ENCODE data around the gene APBB1. TPM values are rescaled to one million over a fixed set of nuclear protein-coding genes. Genes with fewer than 3 reads are reported as not detected.

The APBB1 gene
- total RNA-seq, 1 experiment from 2014 or later: 12.4 TPM

GRCh38 chr11:6448574-6448973 is 29.7 kb upstream of the APBB1 start:
- H3K79me2 ChIP-seq (ENCODE audit: insufficient read depth, low read length): no peaks in the 10 kb centered on the region
- peaks cover 2 to 6% of the 10 kb centered on the region in 2 experiments; a peak in 2 of 4 replicates for H3K36me3 ChIP-seq (ENCODE audit: control insufficient read depth in 1 of 2, insufficient read depth in 2 of 2, low read length in 2 of 2)
- H3K27me3 ChIP-seq (ENCODE audit: insufficient read depth, low read length): no peaks in the 10 kb centered on the region
- CTCF ChIA-PET: no interaction called here
- no peak overlapping the region for H3K4me2 ChIP-seq (ENCODE audit: low read length)
- DNase-seq (ENCODE audit: low read depth, low spot score) (no peak), ATAC-seq (no peak)
- H3K9me2 ChIP-seq (ENCODE audit: insufficient read depth): no peaks in the 10 kb centered on the region
- no TSS peak for BruUV-seq (replicated peaks)
- no peak overlapping the region for H3K4me3 ChIP-seq (replicated peaks in 1 of 2; ENCODE audit: low read depth in 1 of 2, low read length in 2 of 2)
- H2AFZ ChIP-seq (ENCODE audit: low read depth, low read length, poor library complexity, severe bottlenecking): no peak overlapping the region
- no peaks in the 10 kb centered on the region for H4K20me1 ChIP-seq (ENCODE audit: insufficient read depth)
- no peak overlapping the region for H3K9ac ChIP-seq (ENCODE audit: low read length)
- POLR2A ChIA-PET: no interaction called here
- no peaks in the 10 kb centered on the region for H3K9me3 ChIP-seq (ENCODE audit: control insufficient read depth in 1 of 2, insufficient read depth in 1 of 2, low read depth in 1 of 2, low read length in 2 of 2)
- intact Hi-C loops (cut with micrococcal nuclease): no loop called here
- H3K27ac ChIP-seq (ENCODE audit: low read depth, low read length): no peak overlapping the region
- H3K4me1 ChIP-seq (ENCODE audit: control insufficient read depth in 1 of 2, insufficient read depth in 2 of 2, low read length in 2 of 2): no peaks in the 10 kb centered on the region
- RAD21 ChIA-PET (ENCODE audit: low non-redundant PET in 1 of 2, low total read pairs in 2 of 2, uncharacterized antibody in 2 of 2, unreplicated experiment in 2 of 2): no interaction called here
- TF ChIP-seq SRF (IDR thresholded peaks at IDR 0.05; ENCODE audit: low read depth) (no peak), REST (IDR thresholded peaks at IDR 0.05; ENCODE audit: low read depth) (no peak), FOSL1 (IDR thresholded peaks at IDR 0.05; ENCODE audit: low read depth) (no peak), CTCF (IDR thresholded peaks at IDR 0.05 in 2 of 3, conservative IDR thresholded peaks at IDR 0.05 in 1 of 3; ENCODE audit: borderline replicate concordance in 1 of 3, insufficient read depth in 1 of 3, low read depth in 2 of 3, low read length in 2 of 3) (no peak)

All from HCT116 (cell line).